GM10847 (cell line): ENCODE measurements around the gene ZNRD2.

Source experiments
- POLR2A ChIP-seq: IDR thresholded peaks from 2 replicates; pipeline ENCODE4 v1.6.1; 2011; ENCODE audit not compliant: insufficient read length; ENCODE audit errors: extremely low read depth

Gene ZNRD2

GRCh38 chr11:65569973-65570918 lies at the start of gene ZNRD2:
TSS of gene ZNRD2 (plus strand) at chr11:65570477. CDS start at chr11:65570492, 15 bp downstream.
- TF ChIP-seq POLR2A = peak; percentile 63

- no peak for TF ChIP-seq POLR2A
Measured at GRCh38 chr11:65524014-65524740, 46.1 kb upstream of the ZNRD2 start.

- peak; percentile 25 for TF ChIP-seq POLR2A
Measured at GRCh38 chr11:65524741-65525545, 45.3 kb upstream of the ZNRD2 start, which contains the start of gene SCYL1. TSS of gene SCYL1 (plus strand) at chr11:65525083. CDS start at chr11:65525154, 71 bp downstream.

GRCh38 chr11:65525546-65526480 lies 44.5 kb upstream of the ZNRD2 start:
- TF ChIP-seq POLR2A = no peak

GRCh38 chr11:65526744-65527143 lies 43.5 kb upstream of the ZNRD2 start:
- no peak for TF ChIP-seq POLR2A

- TF ChIP-seq POLR2A = no peak
Measured at GRCh38 chr11:65528819-65529350, 41.4 kb upstream of the ZNRD2 start.

- TF ChIP-seq POLR2A = no peak
Measured at GRCh38 chr11:65529475-65530156, 40.7 kb upstream of the ZNRD2 start.

- TF ChIP-seq POLR2A = no peak
Measured at GRCh38 chr11:65530157-65530496, 40.1 kb upstream of the ZNRD2 start.

- TF ChIP-seq POLR2A = no peak
Measured at GRCh38 chr11:65532388-65533064, 37.8 kb upstream of the ZNRD2 start.

- no peak for TF ChIP-seq POLR2A
Measured at GRCh38 chr11:65535102-65535501, 35.2 kb upstream of the ZNRD2 start.

GRCh38 chr11:65536412-65537295 lies 33.6 kb upstream of the ZNRD2 start:
- TF ChIP-seq POLR2A = no peak

- TF ChIP-seq POLR2A = no peak
Measured at GRCh38 chr11:65537296-65537597, 33.0 kb upstream of the ZNRD2 start.

GRCh38 chr11:65537620-65538231 lies 32.6 kb upstream of the ZNRD2 start:
- TF ChIP-seq POLR2A = no peak
